ENCODE data around the gene SLC38A8. TPM values are rescaled to one million over a fixed set of nuclear protein-coding genes. Genes with fewer than 3 reads are reported as not detected.

SLC38A8 gene
- total RNA-seq, 4 donors from 2014 or later = not detected

- 74% methylated on average over 5 of the region's 6 CpGs; no CpG with 5 or more reads in 1 of the 2 donors for WGBS, 2 donors (ENCODE audit: low coverage in 1 of 2)
- intact Hi-C loops (cut with DNase I; ENCODE audit: low total_unique reads) (no loop called here), in situ Hi-C loops (cut with MboI; ENCODE audit: low pct_ligation_motif_present in 1 of 4, low pct_unique_long_range_greater_than_20kb in 1 of 4, low sequenced_read_pairs in 3 of 4) (no loop called here)
- no peak for DNase-seq
- Histone ChIP-seq H3K4me1 (no peaks in the 10 kb centered on the region), H3K36me3 (no peaks in the 10 kb centered on the region), H3K27me3 (no peaks in the 10 kb centered on the region), H3K9me3 (no peaks in the 10 kb centered on the region), H3K27ac (no peak overlapping the region), H3K4me3 (no peak overlapping the region)
- TF ChIP-seq EP300 (IDR thresholded peaks at IDR 0.05; ENCODE audit: low read depth) = no peak
- no peak for TF ChIP-seq CTCF (IDR thresholded peaks at IDR 0.05)
- no peak for TF ChIP-seq POLR2A (IDR thresholded peaks at IDR 0.05)
- no peak for TF ChIP-seq POLR2AphosphoS5 (IDR thresholded peaks at IDR 0.05)
Observed at GRCh38 chr16:83977056-83977815, 65.4 kb downstream of the SLC38A8 start.

GRCh38 chr16:83975590-83976260 is 66.9 kb downstream of the SLC38A8 start:
- in situ Hi-C loops (cut with MboI; ENCODE audit: low pct_ligation_motif_present in 1 of 4, low pct_unique_long_range_greater_than_20kb in 1 of 4, low sequenced_read_pairs in 3 of 4) = no loop called here

GRCh38 chr16:83974475-83974874 is 68.1 kb downstream of the SLC38A8 start:
- 49 to 69% methylated on average over 6 to 7 of the region's 7 CpGs for WGBS, 2 donors (ENCODE audit: low coverage in 1 of 2)
- H3K27ac ChIP-seq = no peak overlapping the region
- no peaks in the 10 kb centered on the region for H3K4me1 ChIP-seq
- DNase-seq = no peak
- no peak overlapping the region for H3K4me3 ChIP-seq
- TF ChIP-seq POLR2A (IDR thresholded peaks at IDR 0.05) (no peak), CTCF (IDR thresholded peaks at IDR 0.05) (no peak), EP300 (IDR thresholded peaks at IDR 0.05; ENCODE audit: low read depth) (no peak), POLR2AphosphoS5 (IDR thresholded peaks at IDR 0.05) (no peak)
- peaks cover 7% of the 10 kb centered on the region for H3K27me3 ChIP-seq
- H3K9me3 ChIP-seq = no peaks in the 10 kb centered on the region
- in situ Hi-C loops (cut with MboI; ENCODE audit: low pct_ligation_motif_present in 1 of 4, low pct_unique_long_range_greater_than_20kb in 1 of 4, low sequenced_read_pairs in 3 of 4) (loop anchor here in 3 of 4 donors (25.0 kb wide), 3 partner anchors 88 to 513 kb away; partner anchors contain the start of genes ADAD2 (in 1 of the 3) and TAF1C (in 1 of the 3)), intact Hi-C loops (cut with DNase I; ENCODE audit: low total_unique reads) (loop anchor here (5.0 kb wide), 1 partner anchor 898 kb away; no protein-coding TSS in a partner anchor)
- no peaks in the 10 kb centered on the region for H3K36me3 ChIP-seq

More at GRCh38 chr16:83975590-83976260, 66.9 kb downstream of the SLC38A8 start:
- intact Hi-C loops (cut with DNase I; ENCODE audit: low total_unique reads) = no loop called here
- Histone ChIP-seq H3K4me1 (no peaks in the 10 kb centered on the region), H3K9me3 (no peaks in the 10 kb centered on the region), H3K27ac (no peak overlapping the region), H3K36me3 (no peaks in the 10 kb centered on the region), H3K27me3 (no peaks in the 10 kb centered on the region), H3K4me3 (no peak overlapping the region)
- TF ChIP-seq CTCF (IDR thresholded peaks at IDR 0.05) (no peak), POLR2AphosphoS5 (IDR thresholded peaks at IDR 0.05) (no peak), POLR2A (IDR thresholded peaks at IDR 0.05) (no peak), EP300 (IDR thresholded peaks at IDR 0.05; ENCODE audit: low read depth) (no peak)
- WGBS, 2 donors (ENCODE audit: low coverage in 1 of 2) = 79% methylated on average over 15 of the region's 15 CpGs; no CpG with 5 or more reads in 1 of the 2 donors
- DNase-seq = no peak
